ENCODE results near the gene C1orf21.
"Not testable (repeated sequence)": the region's sequence is repeated elsewhere in the genome, so short reads cannot be mapped to it uniquely, and the experiment has no call there.

Gene C1orf21

GRCh38 chr1:184612229-184612628, 225.4 kb downstream of the C1orf21 start:
- H3K9ac ChIP-seq (ENCODE audit: low read length); H3K14ac ChIP-seq (ENCODE audit: low read length in 2 of 2); H2BK15ac ChIP-seq (ENCODE audit: low read depth, poor library complexity, severe bottlenecking); H3K27me3 ChIP-seq (ENCODE audit: control insufficient read depth in 1 of 2, insufficient read depth in 1 of 2, low read length in 2 of 2); H4K91ac ChIP-seq (ENCODE audit: low read length); H3K4ac ChIP-seq (ENCODE audit: low read depth in 1 of 2, low read length in 2 of 2); H3K27ac ChIP-seq (ENCODE audit: low read length, poor library complexity, severe bottlenecking); H3K36me3 ChIP-seq (ENCODE audit: control insufficient read depth in 1 of 2, insufficient read depth in 2 of 2, low read depth in 1 of 2, low read length in 2 of 2); DNase-seq; H3K4me2 ChIP-seq (ENCODE audit: low read length, poor library complexity, severe bottlenecking); H3K23ac ChIP-seq (ENCODE audit: low read length in 2 of 2); H2BK5ac ChIP-seq (ENCODE audit: low read depth, low read length, poor library complexity, severe bottlenecking); H3K9me3 ChIP-seq (ENCODE audit: control insufficient read depth, low read length); H3K4me3 ChIP-seq (ENCODE audit: insufficient read depth in 1 of 2, low read depth in 1 of 2, low read length in 2 of 2); H4K8ac ChIP-seq (ENCODE audit: low read length); H2AK5ac ChIP-seq (ENCODE audit: low read length, severe bottlenecking); H3K18ac ChIP-seq (ENCODE audit: low read depth in 1 of 2, low read length in 2 of 2); H2AFZ ChIP-seq (ENCODE audit: low read depth, low read length); H3K4me1 ChIP-seq (ENCODE audit: control insufficient read depth, insufficient read depth, low read depth, low read length); H2BK12ac ChIP-seq (ENCODE audit: low read length in 2 of 2); H3K79me1 ChIP-seq (replicated peaks; ENCODE audit: low read length, poor library complexity, severe bottlenecking); H2BK120ac ChIP-seq (ENCODE audit: low read depth, low read length): not testable (repeated sequence)
- 97% methylated on average over 5 of the region's 5 CpGs for WGBS

- DNase-seq = no peak
- no peak overlapping the region for H3K27ac ChIP-seq (ENCODE audit: low read length, poor library complexity, severe bottlenecking)
- H3K4me1 ChIP-seq (ENCODE audit: control insufficient read depth, insufficient read depth, low read depth, low read length) = peaks cover 3% of the 10 kb centered on the region
- H2AK5ac ChIP-seq (ENCODE audit: low read length, severe bottlenecking) = no peak overlapping the region
- peak overlapping the region in 1 of 2 experiments; percentile 92 for H3K23ac ChIP-seq (ENCODE audit: low read length in 2 of 2)
- no peak overlapping the region for H2BK12ac ChIP-seq (ENCODE audit: low read length in 2 of 2)
- H4K8ac ChIP-seq (ENCODE audit: low read length) = no peak overlapping the region
- H3K9me3 ChIP-seq (ENCODE audit: control insufficient read depth, low read length) = no peaks in the 10 kb centered on the region
- no peak overlapping the region for H2BK5ac ChIP-seq (ENCODE audit: low read depth, low read length, poor library complexity, severe bottlenecking)
- H3K9ac ChIP-seq (ENCODE audit: low read length) = no peak overlapping the region
- H2AFZ ChIP-seq (ENCODE audit: low read depth, low read length) = no peak overlapping the region
- H2BK120ac ChIP-seq (ENCODE audit: low read depth, low read length) = no peak overlapping the region
- H3K14ac ChIP-seq (ENCODE audit: low read length in 2 of 2) = no peak overlapping the region
- no peak overlapping the region for H4K91ac ChIP-seq (ENCODE audit: low read length)
- H3K4ac ChIP-seq (ENCODE audit: low read depth in 1 of 2, low read length in 2 of 2) = no peak overlapping the region
- no peaks in the 10 kb centered on the region for H3K27me3 ChIP-seq (ENCODE audit: control insufficient read depth in 1 of 2, insufficient read depth in 1 of 2, low read length in 2 of 2)
- H3K4me2 ChIP-seq (ENCODE audit: low read length, poor library complexity, severe bottlenecking) = no peak overlapping the region
- peaks cover 2% of the 10 kb centered on the region for H3K79me1 ChIP-seq (replicated peaks; ENCODE audit: low read length, poor library complexity, severe bottlenecking)
- H3K36me3 ChIP-seq (ENCODE audit: control insufficient read depth in 1 of 2, insufficient read depth in 2 of 2, low read depth in 1 of 2, low read length in 2 of 2) = peaks cover 0 to 4% of the 10 kb centered on the region in 2 experiments
- H3K18ac ChIP-seq (ENCODE audit: low read depth in 1 of 2, low read length in 2 of 2) = peak overlapping the region in 1 of 2 experiments; percentile 34
- H3K4me3 ChIP-seq (ENCODE audit: insufficient read depth in 1 of 2, low read depth in 1 of 2, low read length in 2 of 2) = no peak overlapping the region
- no peak overlapping the region for H2BK15ac ChIP-seq (ENCODE audit: low read depth, poor library complexity, severe bottlenecking)
- WGBS = 98% methylated on average over 6 of the region's 7 CpGs
Measured at GRCh38 chr1:184614667-184615066, 227.8 kb downstream of the C1orf21 start.

DNA sequence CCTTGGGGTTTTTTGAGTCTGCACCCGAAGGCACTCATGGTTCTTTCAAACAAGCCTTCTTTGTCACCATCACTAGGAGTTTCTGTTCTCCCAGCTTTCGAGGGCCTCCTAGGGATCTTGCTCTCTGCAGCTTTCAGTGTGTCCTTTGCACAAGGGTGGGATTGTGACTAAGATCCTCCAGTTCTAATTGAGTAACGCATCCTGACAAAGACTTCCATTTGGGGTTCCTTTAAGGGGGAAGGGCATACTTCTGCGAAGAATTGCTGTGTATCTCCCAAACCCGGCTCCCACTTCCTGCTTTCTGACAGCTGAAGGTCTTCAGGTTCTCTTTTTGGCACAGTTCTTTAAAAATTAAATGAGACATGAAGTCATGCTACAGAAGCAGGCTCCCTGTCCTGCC, 228.5 kb downstream of the C1orf21 start:
- Histone ChIP-seq H3K4me2 (ENCODE audit: low read length, poor library complexity, severe bottlenecking) (no peak overlapping the region), H3K4ac (ENCODE audit: low read depth in 1 of 2, low read length in 2 of 2) (no peak overlapping the region), H3K27me3 (ENCODE audit: control insufficient read depth in 1 of 2, insufficient read depth in 1 of 2, low read length in 2 of 2) (no peaks in the 10 kb centered on the region), H2BK120ac (ENCODE audit: low read depth, low read length) (no peak overlapping the region), H3K18ac (ENCODE audit: low read depth in 1 of 2, low read length in 2 of 2) (no peak overlapping the region), H2BK15ac (ENCODE audit: low read depth, poor library complexity, severe bottlenecking) (no peak overlapping the region), H4K8ac (ENCODE audit: low read length) (no peak overlapping the region), H3K27ac (ENCODE audit: low read length, poor library complexity, severe bottlenecking) (no peak overlapping the region), H3K9ac (ENCODE audit: low read length) (no peak overlapping the region), H3K23ac (ENCODE audit: low read length in 2 of 2) (no peak overlapping the region), H2AFZ (ENCODE audit: low read depth, low read length) (no peak overlapping the region), H3K14ac (ENCODE audit: low read length in 2 of 2) (no peak overlapping the region), H3K4me3 (ENCODE audit: insufficient read depth in 1 of 2, low read depth in 1 of 2, low read length in 2 of 2) (no peak overlapping the region), H2BK12ac (ENCODE audit: low read length in 2 of 2) (no peak overlapping the region), H2AK5ac (ENCODE audit: low read length, severe bottlenecking) (no peak overlapping the region), H2BK5ac (ENCODE audit: low read depth, low read length, poor library complexity, severe bottlenecking) (no peak overlapping the region), H3K9me3 (ENCODE audit: control insufficient read depth, low read length) (no peaks in the 10 kb centered on the region), H3K36me3 (ENCODE audit: control insufficient read depth in 1 of 2, insufficient read depth in 2 of 2, low read depth in 1 of 2, low read length in 2 of 2) (peaks cover 0 to 8% of the 10 kb centered on the region in 2 experiments), H4K91ac (ENCODE audit: low read length) (no peak overlapping the region), H3K79me1 (replicated peaks; ENCODE audit: low read length, poor library complexity, severe bottlenecking) (peaks cover 2% of the 10 kb centered on the region), H3K4me1 (ENCODE audit: control insufficient read depth, insufficient read depth, low read depth, low read length) (peaks cover 2% of the 10 kb centered on the region)
- DNase-seq = no peak
- WGBS = 91% methylated on average over 5 of the region's 5 CpGs

DNA sequence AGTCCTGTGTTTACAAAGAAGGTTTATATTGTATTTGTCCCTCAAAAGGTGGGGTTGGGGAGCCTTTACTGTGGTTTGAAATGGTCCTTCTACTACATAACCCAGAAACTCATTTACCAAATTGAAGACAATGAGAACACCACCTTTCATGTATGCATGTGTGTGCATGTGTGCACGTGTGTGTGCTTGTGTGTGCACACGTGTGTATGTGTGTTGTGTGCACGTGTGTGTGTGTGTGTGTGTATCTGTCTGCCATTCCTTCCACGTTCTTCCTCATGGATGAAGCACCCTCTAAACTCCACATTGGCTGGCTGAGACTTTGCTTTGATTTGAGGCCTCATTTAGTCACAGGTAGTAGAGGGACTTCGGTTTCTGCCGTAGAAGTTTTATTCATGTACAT, 229.7 kb downstream of the C1orf21 start:
- 96% methylated on average over 4 of the region's 6 CpGs for WGBS
- H2BK12ac ChIP-seq (ENCODE audit: low read length in 2 of 2) = no peak overlapping the region

More for the DNA sequence above, 229.7 kb downstream of the C1orf21 start:
- H3K4me2 ChIP-seq (ENCODE audit: low read length, poor library complexity, severe bottlenecking) = no peak overlapping the region
- no peak overlapping the region for H2AK5ac ChIP-seq (ENCODE audit: low read length, severe bottlenecking)
- peak overlapping the region in 1 of 2 experiments; percentile 94 for H3K14ac ChIP-seq (ENCODE audit: low read length in 2 of 2)
- H3K79me1 ChIP-seq (replicated peaks; ENCODE audit: low read length, poor library complexity, severe bottlenecking) = peaks cover 2% of the 10 kb centered on the region
- H4K91ac ChIP-seq (ENCODE audit: low read length) = no peak overlapping the region
- no peaks in the 10 kb centered on the region for H3K27me3 ChIP-seq (ENCODE audit: control insufficient read depth in 1 of 2, insufficient read depth in 1 of 2, low read length in 2 of 2)
- no peak overlapping the region for H3K23ac ChIP-seq (ENCODE audit: low read length in 2 of 2)
- no peak overlapping the region for H3K9ac ChIP-seq (ENCODE audit: low read length)
- H3K4ac ChIP-seq (ENCODE audit: low read depth in 1 of 2, low read length in 2 of 2) = no peak overlapping the region
- no peak overlapping the region for H2BK5ac ChIP-seq (ENCODE audit: low read depth, low read length, poor library complexity, severe bottlenecking)
- no peak overlapping the region for H2BK120ac ChIP-seq (ENCODE audit: low read depth, low read length)
- no peak overlapping the region for H2AFZ ChIP-seq (ENCODE audit: low read depth, low read length)
- no peaks in the 10 kb centered on the region for H3K9me3 ChIP-seq (ENCODE audit: control insufficient read depth, low read length)
- no peak for DNase-seq
- peaks cover 0 to 9% of the 10 kb centered on the region in 2 experiments for H3K36me3 ChIP-seq (ENCODE audit: control insufficient read depth in 1 of 2, insufficient read depth in 2 of 2, low read depth in 1 of 2, low read length in 2 of 2)
- H3K18ac ChIP-seq (ENCODE audit: low read depth in 1 of 2, low read length in 2 of 2) = no peak overlapping the region
- no peak overlapping the region for H4K8ac ChIP-seq (ENCODE audit: low read length)
- no peak overlapping the region for H3K27ac ChIP-seq (ENCODE audit: low read length, poor library complexity, severe bottlenecking)
- H3K4me1 ChIP-seq (ENCODE audit: control insufficient read depth, insufficient read depth, low read depth, low read length) = no peaks in the 10 kb centered on the region
- H3K4me3 ChIP-seq (ENCODE audit: insufficient read depth in 1 of 2, low read depth in 1 of 2, low read length in 2 of 2) = no peak overlapping the region
- H2BK15ac ChIP-seq (ENCODE audit: low read depth, poor library complexity, severe bottlenecking) = no peak overlapping the region
